LNCAP (cell line): ENCODE data around the gene FAM184A.

Experiments used
- TF ChIP-seq, protein P1 (sequence below): fragments of 450-650 bp; IDR thresholded peaks from 2 replicates; pipeline ENCODE4 v1.5.1; 2017; ENCODE audit warnings: mild to moderate bottlenecking

FAM184A gene

DNA sequence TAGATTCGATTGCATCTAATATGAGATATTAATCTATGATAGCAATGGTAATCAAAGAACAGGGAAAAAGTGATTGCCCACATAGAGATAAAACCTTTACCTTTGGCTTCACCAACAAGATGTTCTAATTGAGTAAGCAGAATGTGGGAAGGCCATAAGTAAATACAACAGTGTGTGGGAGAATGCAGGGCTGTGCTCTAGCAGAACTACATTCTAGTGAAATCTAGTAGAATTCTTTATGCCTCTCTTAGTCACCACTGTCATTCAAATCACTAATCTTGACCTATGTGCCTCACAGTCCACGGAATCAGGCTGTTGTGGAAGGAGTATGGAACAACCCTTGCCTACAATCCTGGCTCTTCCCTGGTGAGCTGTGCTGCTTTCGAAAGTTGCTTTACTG, 113.1 kb downstream of the FAM184A start:
- TF ChIP-seq, protein P1, sequence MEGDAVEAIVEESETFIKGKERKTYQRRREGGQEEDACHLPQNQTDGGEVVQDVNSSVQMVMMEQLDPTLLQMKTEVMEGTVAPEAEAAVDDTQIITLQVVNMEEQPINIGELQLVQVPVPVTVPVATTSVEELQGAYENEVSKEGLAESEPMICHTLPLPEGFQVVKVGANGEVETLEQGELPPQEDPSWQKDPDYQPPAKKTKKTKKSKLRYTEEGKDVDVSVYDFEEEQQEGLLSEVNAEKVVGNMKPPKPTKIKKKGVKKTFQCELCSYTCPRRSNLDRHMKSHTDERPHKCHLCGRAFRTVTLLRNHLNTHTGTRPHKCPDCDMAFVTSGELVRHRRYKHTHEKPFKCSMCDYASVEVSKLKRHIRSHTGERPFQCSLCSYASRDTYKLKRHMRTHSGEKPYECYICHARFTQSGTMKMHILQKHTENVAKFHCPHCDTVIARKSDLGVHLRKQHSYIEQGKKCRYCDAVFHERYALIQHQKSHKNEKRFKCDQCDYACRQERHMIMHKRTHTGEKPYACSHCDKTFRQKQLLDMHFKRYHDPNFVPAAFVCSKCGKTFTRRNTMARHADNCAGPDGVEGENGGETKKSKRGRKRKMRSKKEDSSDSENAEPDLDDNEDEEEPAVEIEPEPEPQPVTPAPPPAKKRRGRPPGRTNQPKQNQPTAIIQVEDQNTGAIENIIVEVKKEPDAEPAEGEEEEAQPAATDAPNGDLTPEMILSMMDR = no peak

DNA sequence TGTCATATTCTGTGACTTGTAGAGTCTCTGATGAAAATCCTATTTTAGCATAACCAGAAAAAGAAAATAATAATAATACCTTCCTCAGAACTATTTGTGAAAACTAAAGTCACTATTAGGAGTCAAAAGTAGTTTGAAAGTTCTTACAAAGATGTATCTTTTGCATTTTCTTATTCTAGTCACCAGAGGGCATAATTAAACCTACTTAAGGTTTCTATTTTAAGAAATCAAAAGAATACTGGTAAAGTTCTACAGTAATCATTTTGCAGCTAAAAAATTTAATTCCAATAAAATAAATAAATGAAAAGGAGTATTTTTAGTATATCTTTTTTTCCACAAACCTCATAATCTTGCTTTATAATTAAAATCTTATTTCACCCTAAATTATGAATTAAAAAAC, 115.5 kb downstream of the FAM184A start:
- TF ChIP-seq, protein P1 = peak; percentile 45; the same call in 1 of the 2 replicates

DNA sequence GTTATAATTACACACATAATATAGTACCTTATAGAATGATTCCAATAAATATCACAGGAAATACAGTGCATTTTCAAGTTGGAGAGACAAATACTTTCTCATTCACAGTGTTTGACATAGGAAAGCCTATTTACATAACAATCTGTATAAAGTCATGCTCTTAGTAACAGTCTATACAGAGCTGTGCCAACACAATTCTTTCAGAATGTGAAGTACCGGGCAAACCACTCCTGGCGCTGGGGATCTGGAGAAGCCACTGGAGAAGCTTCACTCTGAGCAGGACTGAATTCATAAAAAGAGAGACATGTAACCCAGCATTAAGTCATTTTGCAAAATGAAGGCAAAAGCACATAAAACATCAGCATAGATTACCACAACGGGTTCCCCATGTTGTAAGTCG, 118.6 kb downstream of the FAM184A start:
- TF ChIP-seq, protein P1 = no peak

DNA sequence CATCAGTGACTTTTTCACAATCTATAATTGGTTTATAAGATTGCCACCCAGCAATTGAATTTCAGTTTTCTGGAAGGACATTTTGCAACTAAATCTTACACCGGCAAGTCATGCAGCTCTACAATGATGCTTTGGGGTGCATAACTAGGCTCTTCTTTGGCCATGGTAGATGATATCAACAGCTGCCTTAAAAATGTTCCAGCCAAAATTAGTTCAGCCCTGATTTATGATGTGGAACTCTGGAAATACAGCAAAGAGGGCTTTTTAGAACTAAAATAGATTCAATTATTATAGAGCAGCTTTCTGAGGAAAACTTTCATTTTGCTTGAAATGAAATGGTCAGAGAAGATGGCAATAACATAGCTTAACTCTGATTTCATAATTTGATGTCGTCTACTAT, 125.1 kb downstream of the FAM184A start:
- TF ChIP-seq, protein P1 = no peak

DNA sequence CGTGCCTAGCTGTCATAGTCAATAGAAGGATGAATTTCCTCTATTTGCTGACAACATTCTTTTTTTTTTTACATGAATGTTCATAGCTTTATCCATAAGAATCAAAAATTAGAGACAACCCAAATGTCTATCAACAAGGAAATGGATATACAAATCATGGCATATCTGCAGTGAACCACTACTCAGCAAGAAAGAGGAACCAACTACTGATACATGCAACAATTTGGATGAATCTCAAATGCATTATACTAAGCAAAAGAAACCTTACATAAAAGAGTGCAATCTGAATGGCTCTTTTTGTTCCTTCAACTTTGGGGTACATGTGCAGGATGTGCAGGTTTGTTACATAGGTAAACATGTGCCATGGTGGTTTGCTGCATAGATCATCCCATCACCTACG, 125.8 kb downstream of the FAM184A start:
- TF ChIP-seq, protein P1 = no peak

DNA sequence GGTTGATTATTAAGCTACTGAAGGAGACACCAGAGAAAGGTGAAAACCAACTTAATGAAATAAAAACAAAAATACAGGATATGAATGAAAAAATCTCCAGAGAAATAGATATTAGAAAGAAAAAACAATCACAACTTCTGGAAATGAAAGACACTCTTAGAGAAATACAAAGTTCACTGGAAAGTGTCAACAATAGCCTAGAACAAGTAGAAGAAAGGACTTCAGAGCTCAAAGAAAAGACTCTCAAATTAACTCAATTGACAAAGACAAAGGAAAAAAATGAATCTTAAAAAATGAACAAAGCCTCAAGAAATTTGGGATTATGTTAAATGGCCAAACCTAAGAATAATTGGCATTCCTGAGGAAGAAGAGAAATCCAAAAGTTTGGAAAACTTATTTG, 133.2 kb downstream of the FAM184A start:
- TF ChIP-seq, protein P1 = no peak

DNA sequence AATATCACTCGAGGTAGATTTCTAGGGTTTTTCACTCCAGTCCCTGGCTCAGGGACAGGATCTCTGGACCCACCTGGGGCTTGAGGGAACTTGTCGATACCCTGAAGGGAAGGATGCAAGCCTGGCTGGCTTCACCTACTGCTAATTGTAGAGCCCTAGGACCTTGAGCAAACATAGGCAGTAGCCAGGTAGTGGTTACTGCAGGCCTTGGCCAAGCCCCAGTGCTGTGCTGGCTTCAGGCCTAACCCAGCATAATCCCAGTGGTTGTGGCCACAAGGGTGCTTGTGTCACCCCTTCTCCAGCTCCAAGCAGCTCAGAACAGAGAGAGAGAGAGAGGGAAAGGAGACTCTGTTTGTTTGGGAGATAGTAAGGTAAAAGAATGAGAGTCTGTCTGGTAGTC, 137.7 kb downstream of the FAM184A start:
- TF ChIP-seq, protein P1 = no peak

DNA sequence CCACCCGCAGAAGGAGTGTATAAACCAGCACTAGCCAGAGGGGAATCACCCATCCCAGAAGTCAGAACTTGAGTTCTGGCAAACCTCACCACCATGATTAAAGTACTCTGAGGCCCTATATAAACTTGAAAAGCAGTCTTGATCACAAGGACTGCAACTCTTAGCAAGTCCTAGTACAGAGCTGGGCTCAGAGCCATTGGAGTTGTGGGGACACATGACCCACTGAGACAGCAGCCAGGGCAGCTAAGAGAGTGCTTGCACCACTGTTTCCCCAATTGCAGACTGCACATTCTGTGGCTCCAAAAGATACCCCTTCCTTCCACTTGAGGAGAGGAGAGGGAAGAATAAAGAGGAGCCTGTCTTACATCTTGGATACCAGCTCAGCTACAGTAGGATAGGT, 138.8 kb downstream of the FAM184A start:
- TF ChIP-seq, protein P1 = no peak
